ENCODE measurements around the gene WDFY1. TPM values are rescaled to one million over a fixed set of nuclear protein-coding genes. Genes with fewer than 3 reads are reported as not detected.

WDFY1 gene
- total and polyA plus RNA-seq, 12 donors, result 7.8 to 45.2 (median 32.5) TPM

- Histone ChIP-seq H3K36me3 (replicated peaks in 1 of 2) (no peaks in the 10 kb centered on the region), H3K27me3 (no peaks in the 10 kb centered on the region), H3K4me1 (replicated peaks in 1 of 2) (no peaks in the 10 kb centered on the region), H3K4me3 (no peak overlapping the region), H3K27ac (no peak overlapping the region), H3K9me3 (replicated peaks in 1 of 3) (no peaks in the 10 kb centered on the region)
- 60 to 76% (median 71%) methylated on average over 3 of the region's 3 CpGs for WGBS, 4 donors
- intact Hi-C loops (cut with DNase I), result loop anchor here in 1 of 2 donors (5.0 kb wide), 1 partner anchor 306 kb away; no protein-coding TSS in a partner anchor
- TF ChIP-seq POLR2A (IDR thresholded peaks at IDR 0.05), result no peak
- TF ChIP-seq CTCF (IDR thresholded peaks at IDR 0.05), result no peak
- DNase-seq, result no peak
Observed at GRCh38 chr2:223976635-223977226, 31.6 kb upstream of the WDFY1 start.

GRCh38 chr2:223973606-223974005, 28.5 kb upstream of the WDFY1 start:
- no peak overlapping the region for H3K4me3 ChIP-seq
- intact Hi-C loops (cut with DNase I), result loop anchor here in 1 of 2 donors (5.0 kb wide), 1 partner anchor 309 kb away; no protein-coding TSS in a partner anchor
- H3K27ac ChIP-seq, result no peak overlapping the region
- H3K4me1 ChIP-seq (replicated peaks in 1 of 2), result no peaks in the 10 kb centered on the region
- H3K9me3 ChIP-seq (replicated peaks in 1 of 3), result no peaks in the 10 kb centered on the region
- H3K27me3 ChIP-seq, result no peaks in the 10 kb centered on the region
- WGBS, 4 donors, result 95 to 100% (median 97%) methylated on average over 3 of the region's 3 CpGs
- no peak for DNase-seq
- no peak for TF ChIP-seq POLR2A (IDR thresholded peaks at IDR 0.05)
- TF ChIP-seq CTCF (IDR thresholded peaks at IDR 0.05), result no peak
- no peaks in the 10 kb centered on the region for H3K36me3 ChIP-seq (replicated peaks in 1 of 2)

- TF ChIP-seq POLR2A (IDR thresholded peaks at IDR 0.05) (no peak), CTCF (IDR thresholded peaks at IDR 0.05) (no peak)
- no peaks in the 10 kb centered on the region for H3K27me3 ChIP-seq
- no peak overlapping the region for H3K4me3 ChIP-seq
- DNase-seq, result no peak
- intact Hi-C loops (cut with DNase I), result loop anchor here in 1 of 2 donors (5.0 kb wide), 1 partner anchor 310 kb away; no protein-coding TSS in a partner anchor
- no peak overlapping the region for H3K27ac ChIP-seq
- no peaks in the 10 kb centered on the region for H3K4me1 ChIP-seq (replicated peaks in 1 of 2)
- peaks cover 0 to 6% of the 10 kb centered on the region in 2 donors for H3K36me3 ChIP-seq (replicated peaks in 1 of 2)
- no peaks in the 10 kb centered on the region for H3K9me3 ChIP-seq (replicated peaks in 1 of 3)
- 75 to 80% (median 78%) methylated on average over 7 of the region's 7 CpGs for WGBS, 4 donors
Observed at GRCh38 chr2:223972656-223973102, 27.5 kb upstream of the WDFY1 start.

- Histone ChIP-seq H3K27me3 (no peaks in the 10 kb centered on the region), H3K4me3 (no peak overlapping the region), H3K36me3 (replicated peaks in 1 of 2) (peaks cover 0 to 16% of the 10 kb centered on the region in 2 donors), H3K27ac (no peak overlapping the region), H3K9me3 (replicated peaks in 1 of 3) (no peaks in the 10 kb centered on the region), H3K4me1 (replicated peaks in 1 of 2) (no peaks in the 10 kb centered on the region)
- WGBS, 4 donors, result 85 to 94% (median 88%) methylated on average over 5 of the region's 5 CpGs
- DNase-seq, result no peak
- intact Hi-C loops (cut with DNase I), result loop anchor here in 1 of 2 donors (5.0 kb wide), 1 partner anchor 311 kb away; no protein-coding TSS in a partner anchor
- TF ChIP-seq POLR2A (IDR thresholded peaks at IDR 0.05), result no peak
- no peak for TF ChIP-seq CTCF (IDR thresholded peaks at IDR 0.05)
Observed at GRCh38 chr2:223971731-223972130, 26.6 kb upstream of the WDFY1 start.

All from adrenal gland (tissue), 12 donors.